SK-N-SH (cell line): Measurements from ENCODE around the gene KLK12.

Experiments
- CTCF ChIP-seq: fragments of 200-600 bp; sonication (generic); IDR thresholded peaks from 2 replicates; pipeline ENCODE4 v1.6.1; 2017; ENCODE audit warnings: antibody characterized with exemption, mild to moderate bottlenecking, moderate library complexity
- EZH2phosphoT487 ChIP-seq: fragments of 200-600 bp; sonication (generic); IDR thresholded peaks from 2 replicates; pipeline ENCODE4 v1.6.1; 2017; ENCODE audit warnings: low read depth, mixed run types, mild to moderate bottlenecking, antibody characterized with exemption, moderate library complexity, borderline replicate concordance
- MXI1 ChIP-seq: IDR thresholded peaks from 2 replicates; pipeline ENCODE4 v1.6.1; 2012; ENCODE audit warnings: mild to moderate bottlenecking, low read depth, low read length, improper control_type of control experiment
- USF2 ChIP-seq: fragments of 150-350 bp; IDR thresholded peaks from 2 replicates; pipeline ENCODE4 v1.6.1; 2017; ENCODE audit warnings: antibody characterized with exemption, low read length, low read depth, borderline replicate concordance

- no peak for TF ChIP-seq CTCF
- no peak for TF ChIP-seq USF2
- no peak for TF ChIP-seq MXI1
- no peak for TF ChIP-seq EZH2phosphoT487
These were observed 33.8 kb downstream of the KLK12 start for GRCh38 chr19:51000981-51001380.
